ENCODE measurements around the gene ZNF860.
"Not testable (repeated sequence)": the region's sequence is repeated elsewhere in the genome, so short reads cannot be mapped to it uniquely, and the experiment has no call there.

Gene ZNF860

DNA sequence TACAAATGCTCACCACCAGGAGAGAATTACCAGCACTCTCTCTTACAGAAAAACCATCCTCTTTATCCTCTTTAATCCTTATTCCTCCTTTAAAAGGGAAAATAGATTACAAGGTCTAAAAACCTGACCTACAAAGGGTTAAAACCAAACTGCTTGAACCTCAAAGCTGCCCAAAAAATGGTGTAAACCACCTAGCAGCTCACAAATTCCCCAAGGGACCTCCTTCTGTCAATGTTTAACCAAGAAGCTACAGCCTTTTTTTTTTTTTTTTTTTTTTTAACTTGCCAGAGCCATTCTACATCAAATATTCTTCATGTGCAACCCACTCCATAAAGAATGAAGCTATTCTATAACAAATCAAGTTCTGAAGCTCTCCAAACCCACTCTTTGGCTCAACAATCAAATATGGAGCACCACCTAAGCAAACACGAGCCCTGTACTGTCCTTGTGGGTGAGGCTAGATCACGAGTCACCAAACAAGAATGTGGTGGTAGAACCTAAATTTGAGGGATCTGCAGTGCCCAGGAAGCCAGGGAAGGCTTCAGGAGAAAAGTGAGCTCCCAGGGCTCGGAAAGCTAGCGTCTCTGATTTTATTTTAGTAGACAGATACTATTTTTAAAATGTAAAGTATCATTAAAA, 20.6 kb upstream of the ZNF860 start:
- DNase-seq (ENCODE audit: low read depth): no peak

- no peak for DNase-seq (ENCODE audit: low read depth)
Measured at GRCh38 chr3:31962801-31963205, 18.7 kb upstream of the ZNF860 start.

DNA sequence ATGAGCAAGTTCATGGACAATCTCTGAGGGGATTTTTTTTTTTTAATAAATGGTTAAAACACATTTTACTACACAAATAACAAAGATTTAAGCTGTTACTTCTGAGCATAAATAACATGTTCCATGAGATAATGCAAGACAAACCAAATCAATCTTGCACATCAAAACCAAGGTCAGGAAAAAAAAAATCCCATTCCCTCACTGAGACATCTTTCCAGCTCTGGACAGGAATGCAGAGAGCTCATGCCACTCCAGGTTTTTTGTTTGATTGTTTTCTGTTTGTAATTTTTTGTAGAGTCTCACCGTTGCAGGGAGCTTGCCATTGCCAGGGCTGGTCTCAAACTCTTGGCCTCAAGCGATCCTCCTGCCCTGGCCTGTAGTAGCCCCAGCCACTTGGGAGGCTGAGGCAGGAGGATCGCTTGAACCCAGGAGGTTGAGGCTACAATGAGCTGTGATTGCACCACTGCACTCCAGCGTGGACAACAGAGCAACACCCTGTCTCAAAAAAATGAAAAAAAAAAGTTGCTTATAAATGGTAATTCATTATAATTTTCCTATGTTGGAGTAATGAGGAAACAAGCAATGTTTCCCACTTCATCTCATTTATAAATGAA, 14.5 kb upstream of the ZNF860 start:
- DNase-seq (ENCODE audit: low read depth): no peak

GRCh38 chr3:31967592-31967991, 14.0 kb upstream of the ZNF860 start:
- no peak for DNase-seq (ENCODE audit: low read depth)

DNA sequence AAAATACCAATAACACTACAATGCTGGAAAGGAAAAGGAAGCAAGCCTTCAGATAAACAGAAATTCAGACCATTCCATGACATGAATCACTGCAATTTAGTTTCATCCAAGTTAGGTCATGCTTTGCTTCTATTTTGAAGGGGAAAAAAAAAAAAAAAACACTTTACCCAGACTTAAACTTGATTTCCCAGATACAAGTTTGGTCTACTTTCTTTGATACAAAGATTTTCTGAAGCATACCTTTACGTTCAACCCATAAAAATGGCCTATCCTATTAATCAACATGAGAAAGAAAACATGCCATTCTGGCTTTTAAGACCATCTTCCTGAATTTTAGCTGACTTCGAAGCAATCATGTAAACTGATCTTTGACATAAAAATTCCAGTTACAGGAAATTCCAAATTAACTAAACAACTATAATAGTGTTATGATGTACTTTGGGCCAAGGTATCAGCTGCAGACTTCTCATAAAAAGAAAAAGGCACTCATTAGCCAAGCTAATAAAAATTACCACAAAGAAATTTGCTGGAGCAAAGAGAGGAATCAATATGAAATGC, 13.1 kb upstream of the ZNF860 start:
- peak; percentile 20 for DNase-seq (ENCODE audit: low read depth)

DNA sequence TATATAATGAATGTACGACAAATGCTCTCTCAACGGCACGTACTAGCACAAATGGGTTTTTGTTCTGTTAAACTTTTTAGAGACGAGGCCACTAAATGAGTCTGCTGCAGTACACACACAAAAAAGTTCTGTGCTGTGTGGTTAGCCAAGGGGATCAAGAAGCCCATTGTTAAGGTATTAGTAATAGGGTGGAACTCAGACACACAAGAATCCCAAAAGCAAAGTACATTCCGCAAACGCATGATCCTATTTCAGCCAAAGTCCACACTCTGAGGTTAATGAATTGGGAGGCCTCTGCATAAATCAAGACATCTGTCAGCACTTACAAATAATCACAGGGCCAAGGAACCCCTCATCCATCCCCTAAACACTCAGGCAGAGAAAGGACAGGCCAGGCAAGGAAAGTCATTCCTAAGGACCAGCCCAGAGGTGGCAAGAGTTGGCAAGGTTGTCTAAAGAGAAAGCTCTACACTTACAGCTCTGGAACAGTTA, 12.6 kb upstream of the ZNF860 start:
- peak; percentile 35 for DNase-seq (ENCODE audit: low read depth)

DNA sequence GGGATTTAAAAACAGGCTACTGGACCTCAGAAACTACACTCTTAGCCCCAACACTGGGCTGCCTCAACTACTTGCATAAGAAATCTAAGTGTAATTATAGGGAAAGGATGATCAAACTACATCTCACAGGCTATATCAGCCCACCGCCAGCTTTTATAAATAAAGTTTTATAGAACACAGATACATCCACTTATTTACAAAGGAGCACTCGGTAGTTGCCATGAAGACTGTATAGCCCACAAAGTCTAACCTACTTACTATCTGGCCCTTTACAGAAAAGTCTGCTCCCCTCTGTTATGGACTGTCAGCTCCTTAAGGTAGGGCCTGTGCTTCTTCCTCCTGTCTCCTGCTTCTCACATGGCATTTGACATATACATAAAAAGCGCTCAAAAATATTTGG, 9.9 kb upstream of the ZNF860 start:
- DNase-seq (ENCODE audit: low read depth): no peak

- DNase-seq (ENCODE audit: low read depth): no peak
Measured at GRCh38 chr3:31973081-31973480, 8.5 kb upstream of the ZNF860 start.

DNA sequence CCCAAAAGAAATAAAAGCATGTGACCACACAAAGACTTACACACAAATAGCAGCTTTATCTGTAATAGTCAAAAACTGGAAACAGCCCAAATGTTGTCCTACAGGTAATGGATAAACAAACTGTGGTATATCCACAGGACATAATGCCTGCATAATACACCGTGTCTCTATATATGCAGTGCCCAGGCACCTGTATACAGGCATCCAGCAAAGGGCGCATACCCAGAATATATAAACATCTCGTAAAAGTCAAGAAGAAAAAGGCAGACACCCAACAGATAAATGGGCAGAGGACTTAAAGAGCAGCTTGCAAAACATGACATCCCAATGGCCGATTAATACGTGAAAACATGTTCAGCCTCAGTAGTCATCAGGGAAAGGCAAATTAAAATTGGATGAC, 7.7 kb upstream of the ZNF860 start:
- no peak for DNase-seq (ENCODE audit: low read depth)

GRCh38 chr3:31974471-31974870, 7.1 kb upstream of the ZNF860 start:
- no peak for DNase-seq (ENCODE audit: low read depth)

DNA sequence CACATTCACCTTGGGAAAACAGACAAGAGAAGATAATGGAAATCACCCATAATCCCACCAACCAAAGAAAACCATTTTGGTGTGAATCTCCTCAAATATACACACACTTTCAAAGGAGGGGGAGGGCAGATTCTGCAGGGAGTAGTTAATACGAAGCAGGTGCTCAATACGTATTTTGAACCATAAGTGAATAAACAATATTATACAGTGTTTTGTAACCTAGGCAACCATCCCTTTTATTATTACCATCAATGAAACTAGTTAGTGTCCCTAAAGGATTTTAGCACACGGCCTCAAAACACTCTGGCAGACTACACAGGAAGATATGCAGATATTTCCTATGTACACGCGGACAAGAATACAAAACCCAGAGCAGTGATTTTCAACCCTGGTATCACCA, 6.6 kb upstream of the ZNF860 start:
- DNase-seq (ENCODE audit: low read depth): no peak

DNA sequence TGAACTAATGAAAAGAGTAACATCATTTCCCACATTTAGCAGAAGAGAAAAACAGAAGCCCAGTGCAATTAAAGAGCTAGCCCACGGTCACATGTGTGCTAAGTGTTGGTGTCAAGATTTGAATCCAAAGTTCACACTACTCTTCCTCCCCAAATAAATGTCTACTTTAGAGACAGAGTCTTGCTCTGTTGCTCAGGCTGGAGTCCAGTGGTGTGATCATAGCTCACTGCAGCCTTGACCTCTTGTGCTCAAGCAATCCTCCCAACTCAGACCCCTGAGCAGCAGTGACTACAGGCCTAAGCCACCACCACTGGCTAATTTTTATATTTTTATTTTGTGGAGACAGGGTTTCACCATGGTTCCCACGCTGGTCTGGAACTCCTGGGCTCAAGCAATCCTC, 5.2 kb upstream of the ZNF860 start:
- no peak for DNase-seq (ENCODE audit: low read depth)

DNA sequence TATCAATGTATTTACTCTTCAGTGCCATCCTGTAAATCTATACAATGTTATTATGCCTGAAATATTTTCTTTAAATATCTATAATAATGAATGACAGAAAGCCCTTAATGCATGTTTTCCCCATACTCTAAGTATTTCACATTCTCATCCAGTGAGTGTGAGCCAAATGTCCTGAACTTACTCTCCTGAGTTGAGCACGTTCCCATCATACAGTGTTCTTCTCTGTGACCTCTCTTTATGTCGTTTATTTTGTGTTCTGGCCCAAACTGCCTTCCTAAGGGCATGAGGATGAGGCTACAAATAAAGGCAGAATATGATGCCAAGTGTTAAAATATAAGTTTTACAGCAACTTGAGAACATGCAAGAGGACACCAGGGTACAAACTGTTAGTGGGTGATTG, 3.8 kb upstream of the ZNF860 start:
- no peak for DNase-seq (ENCODE audit: low read depth)

DNA sequence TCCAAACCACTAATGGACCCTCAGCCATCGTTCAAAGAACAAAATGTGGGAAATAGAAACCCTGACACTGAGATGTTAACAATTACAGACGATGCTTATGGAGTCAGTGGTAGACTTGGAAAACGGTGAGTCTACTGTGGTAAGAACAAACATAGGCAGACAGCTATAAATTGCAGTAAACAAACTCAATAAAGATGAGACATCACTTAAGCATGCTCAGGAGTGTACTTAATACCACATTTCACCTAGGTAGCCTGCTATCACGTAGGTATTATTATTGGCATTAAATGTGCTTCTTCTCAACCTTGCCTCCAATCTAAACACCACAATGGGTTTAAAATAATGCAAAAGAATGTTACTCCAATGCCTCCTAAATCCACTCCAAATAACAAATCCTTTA, 3.0 kb upstream of the ZNF860 start:
- no peak for DNase-seq (ENCODE audit: low read depth)

DNA sequence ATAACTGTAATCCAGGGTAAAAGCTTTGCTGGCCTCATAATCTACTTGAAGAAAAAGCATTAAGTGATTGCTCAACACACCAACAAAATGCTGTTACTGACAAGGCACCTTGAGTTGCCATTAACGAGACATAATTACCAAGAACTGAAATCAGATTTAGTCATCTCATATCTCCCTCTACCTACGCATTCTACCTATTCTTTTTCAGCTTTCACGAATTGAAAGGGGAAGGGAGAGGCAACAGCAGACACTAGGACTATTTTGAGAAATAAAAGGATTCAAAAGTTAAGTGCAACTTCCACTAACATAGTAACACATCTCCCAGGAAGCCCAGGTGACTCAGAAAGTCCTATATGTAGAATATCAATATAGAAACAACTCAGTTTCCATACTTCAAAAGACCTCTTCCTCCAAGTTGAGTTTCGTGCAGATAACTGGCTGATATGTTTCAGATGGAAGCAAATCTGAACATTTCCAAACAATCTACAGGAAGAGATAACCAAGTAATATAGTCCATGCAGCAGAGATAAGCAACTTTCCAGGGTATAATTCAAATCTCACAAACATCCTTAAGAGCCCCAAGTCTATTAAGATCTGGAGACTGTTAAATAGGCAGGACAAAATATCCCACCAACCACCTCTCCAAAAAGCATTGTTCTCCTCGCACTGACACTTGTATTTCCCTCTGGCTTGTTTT, 2.4 kb upstream of the ZNF860 start:
- DNase-seq (ENCODE audit: low read depth): no peak

DNA sequence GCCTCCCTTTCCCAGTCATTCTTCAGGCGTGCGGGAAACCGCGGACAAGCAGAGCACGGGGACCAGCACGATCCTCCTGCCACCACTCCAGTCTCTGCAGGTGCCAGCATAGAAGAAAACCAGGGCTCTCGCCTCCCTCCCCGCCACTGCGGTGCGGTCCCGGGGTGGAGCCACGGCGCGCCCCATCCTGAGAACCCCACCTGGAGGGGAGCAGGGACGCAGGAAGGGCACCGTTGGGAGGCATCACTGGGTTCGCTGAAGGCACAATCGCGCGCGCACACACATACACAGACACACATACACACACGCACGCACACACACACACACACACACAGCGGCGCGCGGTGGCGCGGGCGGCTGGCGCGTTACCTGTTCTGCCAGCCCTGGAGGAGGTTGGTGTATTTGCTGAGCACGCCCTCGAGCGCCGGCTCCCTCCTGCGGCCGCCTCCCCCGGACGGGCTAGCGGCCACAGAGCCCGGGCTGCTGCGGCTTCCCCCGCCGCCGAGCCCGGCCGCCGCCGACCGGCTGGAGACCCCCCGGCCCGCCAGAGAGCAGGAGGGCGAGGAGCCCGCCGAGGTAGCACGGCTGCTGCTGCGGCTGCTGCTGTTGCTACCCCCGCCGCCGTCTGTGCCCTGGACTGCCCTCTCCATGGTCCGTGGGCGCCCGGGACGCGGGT, 882 bp upstream of the ZNF860 start:
- no peak for DNase-seq (ENCODE audit: low read depth)

DNA sequence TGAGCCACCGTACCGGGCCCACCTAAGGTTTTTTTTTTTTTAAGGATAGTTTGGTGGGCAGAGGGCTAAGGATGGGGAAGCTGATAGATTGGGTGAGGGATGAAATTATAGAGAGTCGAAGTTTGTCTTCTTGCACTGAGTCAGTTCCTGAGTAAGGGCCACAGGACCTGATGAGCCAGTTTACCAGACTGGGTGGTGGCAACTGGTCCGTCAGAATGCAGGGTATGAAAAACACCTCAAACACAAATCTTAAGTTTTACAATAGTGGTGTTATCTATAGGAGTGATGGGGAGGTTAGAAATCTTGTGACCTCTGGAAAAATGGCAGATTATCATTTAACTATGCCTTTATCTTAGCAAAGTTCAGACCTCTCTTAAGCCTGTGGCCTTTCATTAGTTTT, 2.8 kb downstream of the ZNF860 start:
- no peak for DNase-seq (ENCODE audit: low read depth)

DNA sequence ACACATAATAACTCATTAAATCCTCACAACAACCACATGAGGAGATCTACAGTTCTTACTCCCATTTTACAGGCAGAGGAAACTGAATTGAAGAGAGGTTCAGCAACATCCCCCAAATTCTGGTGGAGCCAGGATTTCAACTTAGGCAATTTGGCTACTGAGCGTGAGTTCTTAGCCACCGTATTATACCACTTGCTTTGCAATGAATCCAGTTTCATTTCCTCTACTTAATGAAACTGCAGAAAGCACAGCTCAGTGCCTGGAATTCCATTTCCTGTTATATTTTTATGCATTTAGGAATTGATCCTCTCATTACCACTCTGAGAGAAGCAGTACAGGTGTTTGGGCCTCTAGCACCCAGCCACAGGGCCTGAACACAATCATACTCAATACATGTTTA, 4.3 kb downstream of the ZNF860 start:
- DNase-seq (ENCODE audit: low read depth): no peak

GRCh38 chr3:31988271-31988670, 6.7 kb downstream of the ZNF860 start:
- DNase-seq (ENCODE audit: low read depth): no peak

GRCh38 chr3:31992995-31993394, 11.4 kb downstream of the ZNF860 start:
- DNase-seq (ENCODE audit: low read depth): not testable (repeated sequence)

DNA sequence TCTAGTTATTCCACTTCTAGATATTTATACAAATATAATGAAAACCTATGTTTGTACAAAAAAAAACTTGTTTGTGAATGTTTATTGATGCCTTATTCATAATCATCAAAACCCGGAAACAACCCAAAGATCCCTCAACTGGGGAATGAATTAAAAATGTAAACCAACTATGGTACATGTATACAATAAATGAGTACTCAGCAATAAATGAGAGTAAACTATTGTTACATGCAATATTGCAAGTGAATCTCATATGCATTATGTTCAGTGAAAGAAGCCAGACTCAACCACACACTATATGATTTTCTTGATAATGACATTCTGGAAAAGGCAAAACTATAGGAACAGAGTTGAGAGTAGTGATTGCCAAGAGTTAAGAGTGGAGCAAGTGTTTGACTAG, 12.3 kb downstream of the ZNF860 start:
- DNase-seq (ENCODE audit: low read depth): no peak

DNA sequence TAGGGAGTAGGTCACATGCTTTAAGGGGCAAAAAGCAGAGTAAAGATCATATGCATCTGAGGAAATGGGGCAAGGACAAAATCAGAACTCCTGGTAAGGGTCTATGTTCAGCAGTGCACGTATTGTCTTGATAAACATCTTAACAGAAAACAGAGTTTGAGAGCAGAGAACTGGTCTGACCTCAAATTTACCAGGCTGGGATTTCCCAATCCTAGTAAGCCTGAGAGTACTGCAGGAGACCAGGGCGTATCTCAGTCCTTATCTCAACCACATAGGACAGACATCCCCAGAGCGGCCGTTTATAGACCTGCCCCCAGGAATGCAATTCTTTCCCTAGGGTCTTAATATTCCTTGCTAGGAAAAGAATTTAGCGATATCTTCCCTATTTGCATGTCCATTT, 13.5 kb downstream of the ZNF860 start:
- not testable (repeated sequence) for DNase-seq (ENCODE audit: low read depth)

GRCh38 chr3:31996195-31996594, 14.6 kb downstream of the ZNF860 start:
- DNase-seq (ENCODE audit: low read depth): no peak
